ENCODE data around the gene CDK6.

DNA sequence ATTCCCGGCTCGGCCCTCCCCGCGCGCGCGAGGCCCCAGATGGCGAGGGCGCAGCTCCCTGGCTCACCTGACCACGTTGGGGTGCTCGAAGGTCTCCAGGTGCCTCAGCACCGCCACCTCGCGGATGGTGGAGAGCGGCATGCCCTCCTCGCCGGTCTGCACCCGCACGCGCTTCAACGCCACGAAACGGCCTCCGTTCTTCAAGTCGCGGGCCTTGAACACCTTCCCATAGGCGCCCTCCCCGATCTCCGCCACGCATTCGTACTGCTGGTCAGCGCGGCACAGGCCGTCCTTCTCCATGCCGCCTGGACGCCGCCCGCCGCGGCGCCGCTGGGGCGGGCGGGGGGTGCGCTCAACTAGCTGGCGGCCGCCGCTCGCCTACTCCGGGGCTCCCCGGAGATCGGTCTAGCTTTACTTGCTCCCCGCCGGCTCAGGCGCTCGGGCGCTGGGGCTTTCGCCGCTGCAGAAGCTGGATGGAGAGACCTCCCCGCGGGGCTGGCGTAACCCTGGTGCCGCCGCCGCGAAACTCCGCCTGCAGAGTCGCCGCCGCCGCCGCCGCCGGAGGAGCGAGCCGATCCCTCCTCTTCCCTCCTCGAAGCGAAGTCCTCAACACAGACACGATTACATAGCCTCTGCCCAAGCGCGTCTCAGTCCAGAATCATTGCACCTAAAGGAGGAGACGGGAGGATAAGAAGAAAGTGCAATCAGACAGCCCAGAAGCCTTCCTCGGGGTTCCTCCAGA is 3.2 kb downstream of the CDK6 start:
- TF ChIP-seq CTCF (IDR thresholded peaks at IDR 0.05) = peak in 5 of 7 experiments; percentile 78 to 85 (median 80)
- no peak for TF ChIP-seq POLR2A (IDR thresholded peaks at IDR 0.05)

All from stomach (tissue), 4 donors.